ENCODE data around the gene UBAP2L. TPM values are rescaled to one million over a fixed set of nuclear protein-coding genes. Genes with fewer than 3 reads are reported as not detected.
"Not testable (repeated sequence)": the region's sequence is repeated elsewhere in the genome, so short reads cannot be mapped to it uniquely, and the experiment has no call there.

Gene UBAP2L
- total RNA-seq, 4 donors from 2014 or later, result 48.9 to 169 (median 71.2) TPM

- no peak for DNase-seq
- Histone ChIP-seq H3K4me1 (no peaks in the 10 kb centered on the region), H3K36me3 (no peaks in the 10 kb centered on the region), H3K27ac (no peak overlapping the region), H3K27me3 (no peaks in the 10 kb centered on the region), H3K4me3 (no peak overlapping the region), H3K9me3 (no peaks in the 10 kb centered on the region)
- TF ChIP-seq CTCF (IDR thresholded peaks at IDR 0.05) (no peak), POLR2A (IDR thresholded peaks at IDR 0.05) (no peak)
These were observed 92.3 kb downstream of the UBAP2L start for GRCh38 chr1:154313066-154313356.

GRCh38 chr1:154314226-154314625 lies 93.5 kb downstream of the UBAP2L start:
- H3K36me3 ChIP-seq, H3K4me3 ChIP-seq, H3K4me1 ChIP-seq: not testable (repeated sequence)

GRCh38 chr1:154316704-154317103 lies 95.9 kb downstream of the UBAP2L start:
- Histone ChIP-seq H3K4me3 (no peak overlapping the region), H3K27ac (no peak overlapping the region), H3K4me1 (no peaks in the 10 kb centered on the region), H3K27me3 (no peaks in the 10 kb centered on the region), H3K9me3 (no peaks in the 10 kb centered on the region), H3K36me3 (no peaks in the 10 kb centered on the region)
- TF ChIP-seq POLR2A (IDR thresholded peaks at IDR 0.05) (no peak), CTCF (IDR thresholded peaks at IDR 0.05) (no peak)
- no peak for DNase-seq

More at GRCh38 chr1:154314226-154314625, 93.5 kb downstream of the UBAP2L start:
- H3K27ac ChIP-seq, DNase-seq, H3K9me3 ChIP-seq, H3K27me3 ChIP-seq: not testable (repeated sequence)

GRCh38 chr1:154318386-154318785 lies 97.6 kb downstream of the UBAP2L start:
- no peak for DNase-seq

More at GRCh38 chr1:154318386-154318785, 97.6 kb downstream of the UBAP2L start:
- TF ChIP-seq POLR2A (IDR thresholded peaks at IDR 0.05), result no peak
- TF ChIP-seq CTCF (IDR thresholded peaks at IDR 0.05), result no peak
- no peaks in the 10 kb centered on the region for H3K36me3 ChIP-seq
- no peaks in the 10 kb centered on the region for H3K4me1 ChIP-seq
- H3K27me3 ChIP-seq, result no peaks in the 10 kb centered on the region
- no peak overlapping the region for H3K4me3 ChIP-seq
- no peak overlapping the region for H3K27ac ChIP-seq
- no peaks in the 10 kb centered on the region for H3K9me3 ChIP-seq

Small RNA genes lying within 50 kb of the gene (small RNA-seq; reads per million reads assigned to genes)
- gene MIR190B, result 0.41 to 2.9 reads per million in 2 donors
- gene RF00273, result 0 reads per million in 2 donors
- 0 reads per million in 2 donors for gene RNU6-121P
- gene RNU6-239P, result 0 reads per million in 2 donors
- 0 reads per million in 2 donors for gene SNORA58B

Other genes with a start within 250 kb of the UBAP2L start
- gene JTB, start 243.3 kb upstream of the UBAP2L start, total RNA-seq, result 100 to 1,000 TPM; 172 to 321 (median 193) TPM
- 10 to 100 TPM; 15.1 to 51.2 (median 15.8) TPM for gene RAB13, start 234.6 kb upstream of the UBAP2L start, total RNA-seq
- 1,000 to 10,000 TPM in 1 of 4 donors, 100 to 1,000 TPM in 3; 660 to 1,996 (median 833) TPM for gene RPS27, start 230.2 kb upstream of the UBAP2L start, total RNA-seq
- under 1 TPM in 1 of 4 donors, not detected in 3; 0.18 TPM for gene NUP210L, start 65.9 kb upstream of the UBAP2L start, total RNA-seq
- 100 to 1,000 TPM; 200 to 451 (median 280) TPM for gene TPM3, start 28.9 kb upstream of the UBAP2L start, total RNA-seq
- not detected for gene CFAP141, start 14.6 kb upstream of the UBAP2L start, total RNA-seq
- 100 to 1,000 TPM in 1 of 4 donors, 10 to 100 TPM in 3; 71.8 to 125 (median 75.6) TPM for gene HAX1, start 51.7 kb downstream of the UBAP2L start, total RNA-seq
- under 1 TPM in 1 of 4 donors, not detected in 3; 0.85 TPM for gene AQP10, start 100.1 kb downstream of the UBAP2L start, total RNA-seq
- gene ATP8B2, start 104.6 kb downstream of the UBAP2L start, total RNA-seq, result 10 to 100 TPM; 18.6 to 56.9 (median 31.8) TPM
- gene IL6R, start 184.4 kb downstream of the UBAP2L start, total RNA-seq, result 100 to 1,000 TPM in 2 of 4 donors, 10 to 100 TPM in 2; 56.1 to 140 (median 100) TPM

Data from Peyer's patch (tissue), 4 donors.